Myocyte (in vitro differentiated cells): ENCODE results near the gene BCKDHB. TPM values are rescaled to one million over a fixed set of nuclear protein-coding genes. Genes with fewer than 3 reads are reported as not detected.

Experiments used
- DNase-seq: peaks from one replicate; pipeline ENCODE4 v3.0.0-alpha.2; 2012; ENCODE audit warnings: low read depth
- total RNA-seq: library from RNA; depleted of rRNA; stranded (reverse); fragments of >200 nt; gene quantifications from 2 replicates; pipeline ENCODE4 v1.2.3, GENCODE V29; 2014

The BCKDHB gene
- total RNA-seq, 1 donor from 2014 or later: 26.0 TPM

DNA sequence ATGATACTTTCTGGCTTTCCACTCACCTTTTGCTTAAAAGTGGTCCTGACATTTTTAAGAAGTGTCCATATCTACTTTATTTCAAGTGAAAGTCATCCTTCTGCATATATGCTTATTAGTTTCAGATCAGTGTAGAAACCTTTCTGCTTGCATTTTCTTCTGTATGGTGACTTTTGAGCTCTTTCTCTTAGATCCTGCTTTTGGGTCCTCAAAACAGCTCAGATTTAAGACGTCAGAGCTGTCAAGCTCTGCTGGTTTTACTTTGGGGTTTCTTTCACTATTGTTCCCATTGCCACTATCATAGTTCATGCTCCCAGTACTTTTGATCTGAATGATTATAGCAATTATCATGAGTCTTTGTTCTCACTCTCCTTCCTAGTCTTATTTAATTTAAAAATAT is 41.7 kb downstream of the BCKDHB start:
- DNase-seq: no peak

DNA sequence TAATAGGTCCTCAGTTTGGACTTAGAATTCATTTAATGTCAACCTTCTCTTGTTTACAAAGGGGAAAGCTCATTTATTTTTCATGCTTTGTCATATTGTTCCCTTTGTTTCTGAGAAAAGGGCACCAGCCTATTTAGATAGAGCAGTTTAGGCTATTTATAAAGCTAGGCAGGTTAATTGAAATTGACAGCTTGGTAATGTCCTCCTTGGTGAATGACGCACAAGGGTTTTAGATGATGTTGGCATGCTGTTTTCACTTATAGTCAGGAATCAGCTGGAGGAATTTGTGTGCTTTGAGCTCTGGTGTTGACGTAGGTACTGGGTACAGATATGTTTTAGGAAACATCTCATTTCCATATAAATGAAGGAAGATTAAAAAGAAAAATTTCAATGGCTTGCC is 45.2 kb downstream of the BCKDHB start:
- no peak for DNase-seq

- no peak for DNase-seq
Observed at GRCh38 chr6:80154160-80154559, 47.7 kb downstream of the BCKDHB start.

GRCh38 chr6:80156221-80156620 is 49.8 kb downstream of the BCKDHB start:
- DNase-seq: no peak

DNA sequence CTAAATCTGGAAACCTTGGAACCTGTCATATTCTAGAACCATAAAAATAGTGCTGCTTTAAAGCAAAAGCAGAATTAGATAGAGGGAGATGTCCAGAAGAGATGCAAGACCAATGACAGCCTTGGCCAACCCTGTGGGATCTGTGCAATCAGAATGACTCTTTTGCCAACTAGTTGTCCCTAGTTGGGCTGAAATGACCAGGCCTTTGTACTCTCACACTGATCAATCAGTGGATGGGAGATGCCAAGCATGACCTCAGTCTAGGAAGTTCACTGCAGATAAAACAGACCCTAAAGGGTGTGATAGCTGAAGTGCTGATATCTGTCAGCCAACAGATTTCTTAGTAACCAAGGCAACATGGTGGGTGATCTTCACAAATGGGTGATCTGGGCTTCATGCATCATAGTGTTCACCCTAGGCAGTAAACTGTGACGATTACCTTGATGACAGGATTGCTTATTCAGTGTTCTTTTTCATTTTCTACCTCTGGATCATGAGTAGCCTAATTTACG is 52.1 kb downstream of the BCKDHB start:
- DNase-seq: no peak

DNA sequence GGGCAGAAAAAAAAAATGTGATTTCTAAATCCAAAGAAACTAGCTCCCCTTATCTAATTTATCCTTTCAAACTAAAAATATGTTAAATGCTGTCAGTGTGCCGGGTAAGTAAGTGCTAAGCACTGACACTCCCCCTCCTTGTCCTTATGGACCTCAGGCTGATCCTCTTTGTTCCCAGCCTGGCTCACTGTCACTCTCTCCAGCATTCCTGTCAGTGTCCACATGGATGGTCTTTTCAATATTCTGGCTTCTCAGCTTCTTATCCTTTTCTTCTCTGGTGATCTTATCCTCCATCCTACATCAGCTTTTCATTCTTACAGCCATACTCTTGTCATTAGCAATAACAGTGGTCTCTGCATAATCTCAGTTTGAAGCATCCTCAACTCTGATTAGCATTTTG is 55.0 kb downstream of the BCKDHB start:
- no peak for DNase-seq

DNA sequence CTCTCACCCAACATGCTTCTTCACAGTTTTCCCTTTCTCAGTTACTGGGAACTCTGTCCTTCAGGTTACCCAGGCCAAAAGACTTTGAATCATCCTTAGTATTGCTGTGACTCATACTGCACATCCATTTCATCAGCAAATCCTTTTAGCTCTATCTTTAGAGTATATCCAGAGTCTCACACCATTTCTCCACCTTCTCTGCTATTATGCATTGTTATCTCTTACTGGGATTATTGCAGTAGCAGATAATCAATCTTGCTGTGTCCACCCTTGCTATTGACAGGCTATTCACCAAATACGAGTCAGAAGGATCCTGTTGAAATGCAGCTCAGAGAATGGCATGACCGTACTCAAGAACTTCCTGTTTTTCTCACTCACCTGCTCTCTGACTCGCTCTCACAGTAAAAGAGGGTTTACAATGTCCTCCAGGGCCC is 57.3 kb downstream of the BCKDHB start:
- peak; percentile 64 for DNase-seq

GRCh38 chr6:80165143-80165542 is 58.7 kb downstream of the BCKDHB start:
- DNase-seq: peak; percentile 54

DNA sequence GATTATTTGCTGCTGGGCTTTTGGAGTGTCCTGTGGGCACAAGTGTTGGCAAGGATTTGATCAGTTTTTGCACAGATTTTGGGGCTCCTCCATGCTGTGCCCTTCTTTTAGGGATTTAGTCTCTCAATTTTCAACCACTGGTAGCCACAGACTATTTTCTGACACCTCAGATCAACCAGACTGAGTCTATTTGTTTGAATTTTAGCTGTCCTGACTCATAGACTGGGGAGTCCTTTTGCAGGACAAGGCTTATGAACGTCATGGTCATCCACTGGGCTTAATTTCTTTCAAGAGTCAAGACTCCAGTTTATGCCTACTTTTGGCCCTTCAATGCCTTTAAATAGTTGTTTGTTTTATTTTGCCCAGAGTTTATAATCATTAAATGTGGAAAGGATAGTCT is 59.3 kb downstream of the BCKDHB start:
- no peak for DNase-seq

GRCh38 chr6:80170433-80170832 is 64.0 kb downstream of the BCKDHB start:
- no peak for DNase-seq

DNA sequence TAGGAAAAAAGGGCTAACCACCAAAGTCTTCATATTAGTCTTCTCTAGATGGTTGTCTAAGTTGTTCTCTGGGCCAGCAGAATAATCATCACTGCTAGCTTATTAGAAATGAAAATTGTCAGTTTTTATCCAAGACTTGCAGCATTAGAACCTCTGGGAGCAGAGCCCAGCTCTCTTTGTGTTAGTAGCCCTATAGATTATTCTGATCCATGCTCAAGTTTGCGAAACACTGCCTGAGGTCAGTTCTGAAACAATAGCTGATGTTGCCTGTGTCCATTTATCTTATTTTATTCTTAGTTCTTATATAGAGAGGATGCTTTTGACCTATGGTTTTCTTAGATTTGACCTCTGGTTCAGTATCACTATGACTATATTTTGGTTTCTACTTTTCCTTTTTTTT is 66.9 kb downstream of the BCKDHB start:
- DNase-seq: no peak

- peak; percentile 31 for DNase-seq
Observed at GRCh38 chr6:80174900-80175572, 68.6 kb downstream of the BCKDHB start.

GRCh38 chr6:80179695-80180094 is 73.2 kb downstream of the BCKDHB start:
- no peak for DNase-seq

DNA sequence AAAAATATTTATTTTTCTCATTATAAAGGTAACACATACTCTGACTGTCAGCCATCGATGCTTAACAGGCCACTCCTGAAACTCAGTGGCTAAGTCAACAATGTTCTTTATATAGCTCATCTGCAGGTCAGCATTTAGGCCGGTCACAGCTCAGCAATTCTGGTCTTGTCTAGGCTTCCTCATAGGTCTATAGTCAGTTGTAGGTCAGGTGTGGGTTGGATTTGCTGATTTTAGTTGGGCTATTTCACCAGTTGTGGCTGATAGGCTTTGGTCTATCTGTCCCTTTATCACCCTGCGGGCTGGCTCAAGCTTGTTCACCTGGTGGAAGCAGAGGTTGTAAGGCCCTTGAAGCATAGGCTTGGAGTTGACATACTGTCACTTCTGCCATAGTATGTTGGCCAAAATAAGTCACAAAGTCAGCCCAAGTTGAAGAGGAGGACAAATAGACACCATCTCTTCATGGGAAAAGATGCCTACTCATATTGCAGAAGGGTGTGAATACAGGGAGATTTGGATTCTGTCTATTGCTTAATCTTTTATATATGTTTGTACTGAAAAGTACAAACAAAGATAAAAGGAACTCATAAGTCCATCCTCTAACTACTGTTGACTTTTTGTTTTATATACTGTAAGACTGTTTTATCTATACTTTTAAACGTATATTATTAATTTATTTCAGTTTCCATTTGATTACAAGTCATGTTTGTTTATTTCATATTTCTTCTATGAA is 75.0 kb downstream of the BCKDHB start:
- DNase-seq: peak; percentile 13

DNA sequence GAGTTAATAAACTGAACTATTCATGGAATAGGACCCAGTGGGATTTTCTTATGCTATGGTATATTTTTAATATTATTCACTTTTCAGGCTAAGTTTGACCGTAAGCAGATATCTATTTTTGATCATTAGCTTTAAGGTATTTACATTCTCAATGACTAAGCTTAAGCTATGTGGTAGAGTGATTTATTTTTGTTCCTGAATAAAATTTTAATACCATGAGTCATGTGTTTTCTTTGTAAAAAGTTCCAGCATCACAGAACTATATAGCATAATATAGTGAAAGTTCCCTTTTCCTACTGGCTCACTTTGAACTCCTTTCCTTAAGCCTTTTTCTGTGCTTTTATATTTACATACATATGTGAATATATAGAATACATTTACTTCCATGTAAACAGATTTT is 75.8 kb downstream of the BCKDHB start:
- DNase-seq: no peak

DNA sequence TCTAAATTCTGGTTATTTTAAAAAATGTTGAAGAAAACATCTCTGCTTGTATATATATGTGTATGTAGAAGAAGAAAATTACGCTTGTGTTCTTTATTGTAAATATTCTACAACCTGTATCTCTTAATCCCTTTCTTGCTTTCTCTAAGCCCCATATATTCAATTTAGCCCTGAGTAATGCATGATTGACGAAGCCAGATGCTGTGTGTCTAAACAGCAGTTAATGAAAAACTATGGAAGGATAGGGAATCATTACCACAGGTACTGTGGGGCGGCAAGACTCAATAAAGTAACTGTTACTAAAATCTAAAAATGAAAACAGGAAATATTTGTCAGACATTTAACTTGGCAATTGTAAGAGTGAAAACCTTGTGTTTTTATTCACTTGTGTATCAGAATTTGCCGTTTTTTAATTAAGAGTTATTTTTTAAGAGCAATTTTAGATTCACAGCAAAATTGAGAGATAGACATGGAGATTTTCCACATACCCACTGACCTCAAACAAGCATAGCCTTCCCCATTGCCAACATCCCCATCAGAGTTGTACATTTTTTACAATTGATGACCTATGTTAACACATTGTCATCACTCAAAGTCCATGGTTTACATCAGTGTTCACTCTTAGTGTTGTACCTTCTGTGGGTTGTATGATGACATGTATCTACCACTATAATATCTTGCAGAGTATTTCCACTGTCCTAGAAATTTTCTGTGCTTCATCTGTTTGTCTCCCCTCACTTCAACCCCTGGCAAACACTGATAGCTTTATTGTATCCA is 76.7 kb downstream of the BCKDHB start:
- DNase-seq: peak; percentile 61

DNA sequence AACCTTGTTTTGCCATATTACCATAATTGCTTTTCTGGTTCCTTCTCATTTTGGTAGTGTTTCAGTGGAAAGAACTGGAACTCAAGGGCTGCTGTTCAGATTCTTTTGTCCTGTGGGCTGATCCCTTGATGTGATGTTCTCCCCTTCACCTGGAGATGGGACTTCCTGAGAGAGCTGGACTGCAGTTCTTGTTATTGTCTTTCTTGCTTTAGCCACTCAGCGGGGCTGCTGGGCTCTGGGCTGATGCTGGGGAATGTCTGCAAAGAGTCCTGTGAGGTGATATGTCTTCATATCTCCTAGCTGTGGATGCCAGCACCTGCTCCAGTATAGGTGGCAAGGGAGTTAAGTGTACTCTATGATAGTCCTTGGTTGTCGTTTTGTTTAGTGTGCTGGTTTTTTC is 79.0 kb downstream of the BCKDHB start:
- DNase-seq: no peak

DNA sequence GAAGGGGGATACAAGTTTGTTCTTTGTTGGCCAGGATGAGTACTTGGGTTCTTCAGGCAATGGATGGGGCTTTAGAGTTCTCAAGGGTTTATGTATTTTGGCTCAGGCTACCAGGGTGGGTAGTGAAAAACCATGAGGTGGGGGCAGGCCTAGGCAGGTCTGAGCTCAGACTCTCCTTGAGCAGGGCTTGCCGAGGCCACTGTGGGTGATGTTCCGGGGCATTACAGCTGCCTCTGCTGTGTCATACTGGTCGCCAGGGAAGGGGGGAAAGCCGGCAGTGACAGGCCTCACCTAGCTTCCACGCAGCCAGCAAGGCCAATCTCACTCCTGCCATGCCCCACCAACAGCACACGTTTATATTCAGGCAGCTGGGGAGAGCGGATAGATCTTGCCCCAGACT is 79.6 kb downstream of the BCKDHB start:
- DNase-seq: no peak

DNA sequence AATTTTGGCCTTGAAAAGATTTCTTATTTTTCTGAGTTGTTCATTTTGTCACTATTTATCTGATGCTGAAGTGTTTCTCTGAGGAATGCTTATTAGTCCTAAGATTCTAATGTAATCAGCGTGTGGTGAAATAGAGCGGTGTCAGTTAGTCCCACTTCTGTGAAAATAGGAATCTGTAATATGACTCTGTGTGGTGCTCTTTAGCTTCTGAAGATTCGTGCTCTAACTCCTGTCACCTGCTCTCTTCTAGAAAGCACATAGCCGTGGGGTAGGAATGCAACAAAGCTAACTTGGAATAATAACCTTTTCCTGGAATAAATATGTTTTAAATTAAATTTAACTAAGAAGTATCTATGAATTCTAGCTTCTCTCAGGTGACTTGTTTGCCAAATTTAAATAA is 90.4 kb downstream of the BCKDHB start:
- peak; percentile 26 for DNase-seq

DNA sequence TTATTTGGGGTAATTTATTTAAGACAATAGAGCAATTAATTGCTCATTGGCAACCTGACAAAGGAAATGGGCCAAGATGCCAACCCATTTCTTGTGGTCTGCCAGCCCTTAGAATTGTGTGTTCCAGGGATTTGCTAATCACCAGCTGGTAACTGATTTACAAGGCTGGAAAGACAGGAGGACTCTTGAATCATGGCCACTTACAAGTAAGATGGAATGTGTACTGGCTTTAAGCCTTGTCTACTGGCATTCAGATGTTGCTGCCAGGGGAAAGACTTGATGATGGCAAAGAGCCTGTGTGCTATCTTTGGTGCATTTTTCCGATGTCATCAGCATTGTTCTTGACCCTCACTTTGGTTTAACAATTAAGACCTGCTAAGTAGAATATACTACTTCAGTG is 91.0 kb downstream of the BCKDHB start:
- peak; percentile 87 for DNase-seq

DNA sequence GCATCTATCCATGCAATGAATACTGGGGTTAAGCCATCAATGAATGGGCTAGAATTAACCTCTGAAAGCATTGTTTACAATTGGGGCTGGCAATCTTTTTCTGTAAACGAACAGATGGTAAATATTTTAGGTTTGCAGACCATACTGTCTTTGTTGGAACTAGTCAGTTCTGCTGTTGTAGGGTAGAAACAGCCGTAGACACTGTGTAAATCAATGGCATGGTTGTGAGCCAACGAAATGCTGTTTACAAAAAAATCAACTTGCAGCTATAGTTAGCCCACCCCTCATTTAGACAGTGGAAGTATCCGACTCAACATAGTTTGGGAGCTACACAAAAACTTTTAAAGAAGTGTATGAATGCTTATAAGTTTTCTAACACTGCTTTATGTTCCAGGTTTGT is 91.5 kb downstream of the BCKDHB start:
- no peak for DNase-seq

- no peak for DNase-seq
Observed at GRCh38 chr6:80203283-80203682, 96.8 kb downstream of the BCKDHB start.
